ENCODE data around the gene WDR4. TPM values are rescaled to one million over a fixed set of nuclear protein-coding genes. Genes with fewer than 3 reads are reported as not detected.

WDR4 gene
- total and polyA plus RNA-seq, 10 of the 15 experiments (the other 5 are each of a cell fraction or from before 2014, with no cell fraction given) = 2.1 to 45.3 (median 18.7) TPM

- SMC1A ChIA-PET (ENCODE audit: uncharacterized antibody, unreplicated experiment) = no interaction called here
- Histone ChIP-seq H3K27me3 (replicated peaks in 1 of 2; ENCODE audit: control insufficient read depth in 2 of 2, insufficient read depth in 2 of 2, low read length in 1 of 2) (no peaks in the 10 kb centered on the region), H3K4me2 (ENCODE audit: control insufficient read depth, insufficient read depth) (no peak overlapping the region), H4K20me1 (ENCODE audit: control insufficient read depth, insufficient read depth) (no peaks in the 10 kb centered on the region), H3K79me2 (ENCODE audit: control insufficient read depth, insufficient read depth, low read length) (no peaks in the 10 kb centered on the region), H3K36me3 (ENCODE audit: control insufficient read depth in 2 of 2, insufficient read depth in 2 of 2, low read length in 1 of 2) (peaks cover 10 to 31% of the 10 kb centered on the region in 2 experiments; a peak in 3 of 4 replicates), H3K9ac (ENCODE audit: control insufficient read depth, insufficient read depth, low read length) (no peak overlapping the region), H3K4me1 (ENCODE audit: control insufficient read depth, insufficient read depth, low read length) (no peaks in the 10 kb centered on the region), H3K27ac (ENCODE audit: control insufficient read depth, insufficient read depth) (no peak overlapping the region), H3K9me3 (replicated peaks; ENCODE audit: control insufficient read depth, insufficient read depth, low read length) (no peaks in the 10 kb centered on the region), H2AFZ (ENCODE audit: control insufficient read depth, low read depth, low read length) (no peak overlapping the region), H3K4me3 (no peak overlapping the region)
- CTCF ChIA-PET = interaction anchor here (1.1 to 1.4 kb wide), 2 partner anchors 12 to 14 kb away, joined by 3 read pairs; no protein-coding TSS in a partner anchor
- no peak for ATAC-seq
- RAD21 ChIA-PET (ENCODE audit: unreplicated experiment) = no interaction called here
- no TSS peak for BruUV-seq (replicated peaks)
- intact Hi-C loops (cut with micrococcal nuclease; ENCODE audit: unreplicated experiment) = no loop called here
- DNase-seq (ENCODE audit: low read depth, low spot score) = no peak
- FAIRE-seq = no peak
- in situ Hi-C loops (cut with MboI) = no loop called here
- POLR2A ChIA-PET = no interaction called here
- 98% methylated on average over 16 of the region's 16 CpGs for WGBS (ENCODE audit: insufficient coverage, insufficient replicate concordance, low lambda C conversion rate, missing lambda C conversion rate)
- TF ChIP-seq STAT3 (IDR thresholded peaks at IDR 0.05; ENCODE audit: low read depth, low read length) (no peak), FOXM1 (IDR thresholded peaks at IDR 0.05; ENCODE audit: low read depth, low read length) (no peak), SUZ12 (IDR thresholded peaks at IDR 0.05; ENCODE audit: unreplicated experiment) (no peak), IRF5 (IDR thresholded peaks at IDR 0.05; ENCODE audit: borderline replicate concordance) (no peak), CUX1 (IDR thresholded peaks at IDR 0.05; ENCODE audit: insufficient replicate concordance, low read depth, low read length) (no peak), EZH2 (IDR thresholded peaks at IDR 0.05; ENCODE audit: borderline replicate concordance, control insufficient read depth, low read depth, low read length) (no peak), BMI1 (IDR thresholded peaks at IDR 0.05; ENCODE audit: borderline replicate concordance) (no peak), EP300 (IDR thresholded peaks at IDR 0.05; ENCODE audit: borderline replicate concordance in 1 of 2, control insufficient read depth in 1 of 2, low read depth in 2 of 2, low read length in 2 of 2) (no peak), MTA2 (IDR thresholded peaks at IDR 0.05; ENCODE audit: low read depth) (no peak), NR2F1 (conservative IDR thresholded peaks at IDR 0.05) (no peak), MXI1 (IDR thresholded peaks at IDR 0.05; ENCODE audit: low read depth, low read length) (no peak), PML (IDR thresholded peaks at IDR 0.05; ENCODE audit: low read length) (no peak), CREB1 (IDR thresholded peaks at IDR 0.05; ENCODE audit: low read depth) (no peak), ZNF384 (IDR thresholded peaks at IDR 0.05; ENCODE audit: borderline replicate concordance, low read depth, low read length) (no peak)
- TF ChIP-seq, protein P1, sequence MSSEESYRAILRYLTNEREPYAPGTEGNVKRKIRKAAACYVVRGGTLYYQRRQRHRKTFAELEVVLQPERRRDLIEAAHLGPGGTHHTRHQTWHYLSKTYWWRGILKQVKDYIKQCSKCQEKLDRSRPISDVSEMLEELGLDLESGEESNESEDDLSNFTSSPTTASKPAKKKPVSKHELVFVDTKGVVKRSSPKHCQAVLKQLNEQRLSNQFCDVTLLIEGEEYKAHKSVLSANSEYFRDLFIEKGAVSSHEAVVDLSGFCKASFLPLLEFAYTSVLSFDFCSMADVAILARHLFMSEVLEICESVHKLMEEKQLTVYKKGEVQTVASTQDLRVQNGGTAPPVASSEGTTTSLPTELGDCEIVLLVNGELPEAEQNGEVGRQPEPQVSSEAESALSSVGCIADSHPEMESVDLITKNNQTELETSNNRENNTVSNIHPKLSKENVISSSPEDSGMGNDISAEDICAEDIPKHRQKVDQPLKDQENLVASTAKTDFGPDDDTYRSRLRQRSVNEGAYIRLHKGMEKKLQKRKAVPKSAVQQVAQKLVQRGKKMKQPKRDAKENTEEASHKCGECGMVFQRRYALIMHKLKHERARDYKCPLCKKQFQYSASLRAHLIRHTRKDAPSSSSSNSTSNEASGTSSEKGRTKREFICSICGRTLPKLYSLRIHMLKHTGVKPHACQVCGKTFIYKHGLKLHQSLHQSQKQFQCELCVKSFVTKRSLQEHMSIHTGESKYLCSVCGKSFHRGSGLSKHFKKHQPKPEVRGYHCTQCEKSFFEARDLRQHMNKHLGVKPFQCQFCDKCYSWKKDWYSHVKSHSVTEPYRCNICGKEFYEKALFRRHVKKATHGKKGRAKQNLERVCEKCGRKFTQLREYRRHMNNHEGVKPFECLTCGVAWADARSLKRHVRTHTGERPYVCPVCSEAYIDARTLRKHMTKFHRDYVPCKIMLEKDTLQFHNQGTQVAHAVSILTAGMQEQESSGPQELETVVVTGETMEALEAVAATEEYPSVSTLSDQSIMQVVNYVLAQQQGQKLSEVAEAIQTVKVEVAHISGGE (CRISPR knock-in tag; IDR thresholded peaks at IDR 0.05) = no peak
Observed at GRCh38 chr21:42906233-42906632, 26.9 kb upstream of the WDR4 start.
